ENCODE measurements around the gene GLP1R.

- TF ChIP-seq EZH2 (IDR thresholded peaks at IDR 0.05; ENCODE audit: low read length, unreplicated experiment), result no peak
- no peak for TF ChIP-seq CTCF (conservative IDR thresholded peaks at IDR 0.05; ENCODE audit: low read depth, low read length)
Observed at GRCh38 chr6:39063526-39063925, 14.9 kb downstream of the GLP1R start.
